K562 (cell line): ENCODE data around the gene RNASET2. TPM values are rescaled to one million over a fixed set of nuclear protein-coding genes. Genes with fewer than 3 reads are reported as not detected.
"Not testable (repeated sequence)": the region's sequence is repeated elsewhere in the genome, so short reads cannot be mapped to it uniquely, and the experiment has no call there.

ENCODE experiments used
- ATAC-seq: fragments of 200-7000 bp; cut with Tn5 transposase; 3 replicates; pipeline ENCODE4 v1.9.1; 2020; ENCODE audit warnings: moderate library complexity
- BruUV-seq: library from RNA; stranded (reverse); fragments of 400-500 nt; replicated peaks from 2 replicates; lab custom pipeline; 2021; lab: Mats Ljungman, UMichigan
- CTCF ChIA-PET: fragments of 300-600 bp; formaldehyde crosslinking; extraction: SDS; loops from one replicate; lab custom pipeline; 2021; ENCODE audit warnings: low intra/inter-chr PET ratio; lab: Yijun Ruan, JAX
- POLR2A ChIA-PET: fragments of 300-600, 350-650 bp; sonication (Branson Sonifier 250); formaldehyde crosslinking; extraction: SDS; loops from one replicate; lab custom pipeline; 2021; ENCODE audit warnings: antibody characterized with exemption, inconsistent platforms; lab: Yijun Ruan, JAX
- DNase-seq, 4 experiments: peaks; one replicate each; pipeline versions ENCODE4 v3.0.0 to v3.0.0-alpha.2; 2011 to 2018; ENCODE audit warnings: low spot score in 3 of 4, mixed read lengths in 3 of 4; ENCODE audit errors: extremely low read depth in 1 of 4
- FAIRE-seq: peaks from 2 replicates; lab custom pipeline; 2011; peaks lifted over from hg19 to GRCh38; lab: Jason Lieb, UNC
- H2AFZ ChIP-seq: 2 replicates; pipeline ENCODE4 v1.6.0; 2011; ENCODE audit warnings: low read depth, low read length, control low read depth, inconsistent platforms
- H3K27ac ChIP-seq: fragments of 200-600 bp; 3 replicates; pipeline ENCODE4 v1.8.0; 2011; ENCODE audit warnings: low read depth, mild to moderate bottlenecking, control low read depth, inconsistent platforms, low read length, moderate library complexity, mixed read lengths; ENCODE audit errors: extremely low read depth
- H3K27me3 ChIP-seq, 2 experiments: fragments of 300-600 bp in 1 of 2; 2 replicates in 1 of 2; 3 replicates in 1 of 2; pipeline versions ENCODE4 v1.6.0 to v1.8.0; 2011; ENCODE audit warnings: inconsistent platforms in 2 of 2, low read length in 2 of 2, mild to moderate bottlenecking in 1 of 2, mixed read lengths in 1 of 2, moderate library complexity in 1 of 2; ENCODE audit not compliant: control insufficient read depth in 2 of 2, insufficient read depth in 2 of 2
- H3K36me3 ChIP-seq: fragments of 300-600 bp; 3 replicates; pipeline ENCODE4 v1.8.0; 2011; ENCODE audit warnings: mild to moderate bottlenecking, low read length, inconsistent platforms; ENCODE audit not compliant: control insufficient read depth, insufficient read depth
- H3K4me1 ChIP-seq, 2 experiments: fragments of 200-600 bp in 1 of 2; replicated peaks in 1 of 2; 2 replicates in 1 of 2; 3 replicates in 1 of 2; pipeline versions ENCODE4 v1.5.1 to v1.8.0; 2011; ENCODE audit warnings: inconsistent platforms in 2 of 2, low read length in 2 of 2, mild to moderate bottlenecking in 1 of 2, mixed read lengths in 1 of 2, moderate library complexity in 1 of 2; ENCODE audit not compliant: control insufficient read depth in 2 of 2, insufficient read depth in 2 of 2
- H3K4me2 ChIP-seq: 2 replicates; pipeline ENCODE4 v1.6.1; 2011; ENCODE audit warnings: low read length, control low read depth, inconsistent platforms, mixed read lengths; ENCODE audit not compliant: insufficient read depth
- H3K4me3 ChIP-seq: fragments of 200-600 bp; sonication (generic), shearing (Covaris generic); 2 replicates; pipeline ENCODE4 v1.5.1; 2016; ENCODE audit warnings: control low read depth, inconsistent platforms
- H3K79me2 ChIP-seq: fragments of 200-600 bp; 3 replicates; pipeline ENCODE4 v1.8.0; 2011; ENCODE audit warnings: low read length, inconsistent platforms; ENCODE audit not compliant: control insufficient read depth, insufficient read depth
- H3K9ac ChIP-seq, 2 experiments: 2 replicates each; pipeline versions ENCODE4 v1.6.0 to v1.6.1; 2011; ENCODE audit warnings: low read depth in 2 of 2, low read length in 2 of 2, control low read depth in 1 of 2, inconsistent platforms in 1 of 2, mild to moderate bottlenecking in 1 of 2, mixed read lengths in 1 of 2; ENCODE audit not compliant: insufficient read depth in 1 of 2
- H3K9me1 ChIP-seq: one replicate; pipeline ENCODE4 v1.6.0; 2011; ENCODE audit warnings: inconsistent platforms, mild to moderate bottlenecking, low read length, moderate library complexity; ENCODE audit not compliant: control insufficient read depth, insufficient read depth
- H3K9me3 ChIP-seq: replicated peaks from 2 replicates; pipeline ENCODE4 v1.5.1; 2011; ENCODE audit warnings: low read depth, low read length, inconsistent platforms; ENCODE audit not compliant: control insufficient read depth, insufficient read depth
- H4K20me1 ChIP-seq: replicated peaks from 2 replicates; pipeline ENCODE4 v1.6.1; 2011; ENCODE audit warnings: low read length, inconsistent platforms, mixed read lengths; ENCODE audit not compliant: control insufficient read depth, insufficient read depth
- CREB1 ChIP-seq, 2 experiments: sonication (generic) in 1 of 2; formaldehyde crosslinking in 1 of 2; IDR thresholded peaks; 2 replicates each; pipeline versions ENCODE4 v1.6.1 to v1.8.0; 2012 to 2022; ENCODE audit warnings: inconsistent platforms in 1 of 2, mild to moderate bottlenecking in 1 of 2, missing genetic modification reagents in 1 of 2, moderate library complexity in 1 of 2
- DMBX1 ChIP-seq: fragments of 250-450 bp; sonication (Bioruptor Pico); IDR thresholded peaks from 2 replicates; pipeline ENCODE4 v1.8.0; 2022; ENCODE audit warnings: inconsistent platforms, mild to moderate bottlenecking, moderate library complexity, borderline replicate concordance
- EP300 ChIP-seq: IDR thresholded peaks from 2 replicates; pipeline ENCODE4 v1.6.1; 2012; ENCODE audit warnings: low read length, improper control_type of control experiment
- HLTF ChIP-seq: fragments of 450-650 bp; IDR thresholded peaks from 2 replicates; pipeline ENCODE4 v1.6.1; 2016
- KAT7 ChIP-seq: sonication (generic); formaldehyde crosslinking; IDR thresholded peaks from 2 replicates; pipeline ENCODE4 v1.8.0; 2022; ENCODE audit warnings: missing genetic modification reagents, mild to moderate bottlenecking, borderline replicate concordance
- LCOR ChIP-seq: sonication (generic); formaldehyde crosslinking; IDR thresholded peaks from 2 replicates; pipeline ENCODE4 v1.8.0; 2022; ENCODE audit warnings: mild to moderate bottlenecking, missing genetic modification reagents
- SP1 ChIP-seq: sonication (generic); formaldehyde crosslinking; IDR thresholded peaks from 2 replicates; pipeline ENCODE4 v1.8.1; 2022; ENCODE audit warnings: mild to moderate bottlenecking, missing genetic modification reagents
- ZNF143 ChIP-seq: sonication (generic); formaldehyde crosslinking; IDR thresholded peaks from 2 replicates; pipeline ENCODE4 v1.9.0; 2022; ENCODE audit warnings: mild to moderate bottlenecking, missing genetic modification reagents
- ZNF311 ChIP-seq: fragments of 250-450 bp; sonication (Bioruptor Pico); IDR thresholded peaks from 2 replicates; pipeline ENCODE4 v1.4.0; 2020; ENCODE audit warnings: mild to moderate bottlenecking, moderate library complexity
- ZNF584 ChIP-seq: fragments of 200-800 bp; sonication (Bioruptor generic); IDR thresholded peaks from 2 replicates; pipeline ENCODE4 v1.6.1; 2016; ENCODE audit warnings: low read depth, mild to moderate bottlenecking, missing genetic modification characterization, missing compliant biosample characterization
- ZNF589 ChIP-seq: fragments of 200-800 bp; sonication (Bioruptor generic); IDR thresholded peaks from 2 replicates; pipeline ENCODE4 v1.6.1; 2016; ENCODE audit warnings: low read depth, missing genetic modification characterization, missing compliant biosample characterization
- ZNF766 ChIP-seq: fragments of 200-800 bp; sonication (Bioruptor generic); conservative IDR thresholded peaks from 2 replicates; pipeline ENCODE4 v1.6.1; 2016; ENCODE audit warnings: missing genetic modification characterization, missing compliant biosample characterization
- WGBS: fragments of 100-300 bp; shearing (Covaris generic); methylation state at CpG from one replicate; pipeline ENCODE4 v1.1.6; 2016; ENCODE audit warnings: low coverage, mixed read lengths; ENCODE audit not compliant: insufficient coverage; ENCODE audit errors: missing lambda C conversion rate; 5-methylcytosine and 5-hydroxymethylcytosine counted together
- in situ Hi-C: fragments of 300-500 bp; cut with MboI; formaldehyde crosslinking; loops from 4 replicates; pipeline ENCODE4 v1.15.0; 2018; ENCODE audit warnings: inconsistent platforms, mixed read lengths
- intact Hi-C: fragments of 100-400 bp; cut with micrococcal nuclease; formaldehyde crosslinking; loops from 2 replicates; pipeline ENCODE4 v1.14.2; 2022
- polyA plus RNA-seq, 8 experiments: library from polyadenylated mRNA; depleted of rRNA in 4 of 8; stranded (reverse) in 5 of 8; unstranded in 3 of 8; fragments of >200 nt; fragmentation: Nextera tagmentation in 2 of 8; fragmentation: Illumina TruSeq in 1 of 8; extraction: Ambion mirVana in 2 of 8; extraction: Trizol in 1 of 8; gene quantifications; 2 replicates each; pipeline versions ENCODE4 v1.2.1 to v1.2.3, GENCODE V29; 2011 to 2014; ENCODE audit warnings: inconsistent platforms in 1 of 8, missing spikeins in 1 of 8
- total RNA-seq, 7 experiments: library from RNA; depleted of rRNA in 6 of 7; stranded (reverse); fragments of >200 nt in 6 of 7; fragmentation: Illumina TruSeq in 2 of 7; extraction: Trizol in 2 of 7; gene quantifications; 2 replicates each; pipeline versions ENCODE4 v1.2.1 to v1.2.3, GENCODE V29; 2011 to 2021; ENCODE audit warnings: low replicate concordance in 1 of 7
- TF ChIP-seq, protein P1 (sequence below): sonication (generic); formaldehyde crosslinking; IDR thresholded peaks from 2 replicates; pipeline ENCODE4 v1.8.0; 2022; ENCODE audit warnings: mild to moderate bottlenecking, missing genetic modification reagents, borderline replicate concordance

RNASET2 gene
- total and polyA plus RNA-seq, 9 of the 15 experiments (the other 6 are each of a cell fraction or from before 2014, with no cell fraction given) = 7.4 to 141 (median 91.3) TPM

DNA sequence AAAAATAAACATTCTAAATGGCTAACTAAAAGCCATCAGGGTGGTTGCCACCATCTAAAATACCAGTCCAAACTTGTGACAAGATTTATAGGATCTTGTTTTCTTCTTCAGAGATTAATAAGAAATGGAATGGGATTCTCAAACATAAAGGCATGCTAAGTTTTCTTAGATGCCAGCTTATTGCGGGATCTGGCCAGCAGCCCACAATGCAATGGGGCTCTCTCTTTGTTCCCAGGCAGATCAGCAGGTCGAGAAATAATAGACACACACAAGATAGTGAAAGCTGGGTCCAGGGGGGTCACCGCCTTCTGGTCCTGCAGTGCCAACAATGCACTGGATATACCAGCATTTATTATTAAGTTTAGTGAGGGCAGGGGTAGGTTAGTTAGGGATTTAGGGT lies 41.4 kb downstream of the RNASET2 start:
- H3K27ac ChIP-seq, H4K20me1 ChIP-seq, BruUV-seq, CTCF ChIA-PET, H2AFZ ChIP-seq, H3K9me3 ChIP-seq, ATAC-seq, POLR2A ChIA-PET, intact Hi-C loops, H3K9me1 ChIP-seq, H3K4me2 ChIP-seq, H3K79me2 ChIP-seq, H3K4me3 ChIP-seq, in situ Hi-C loops, DNase-seq, H3K36me3 ChIP-seq, H3K27me3 ChIP-seq, FAIRE-seq, H3K9ac ChIP-seq: not testable (repeated sequence)
- peak; percentile 55 for TF ChIP-seq ZNF589 (CRISPR knock-in tag)
- TF ChIP-seq ZNF143 (CRISPR knock-in tag) = peak; percentile 50; the same call in 1 of the 2 replicates
- TF ChIP-seq DMBX1 (CRISPR knock-in tag) = 0 out of 2 replicates have a peak, but pooled peaks have one; percentile 9
- 0 out of 2 replicates have a peak, but pooled peaks have one; percentile 27 for TF ChIP-seq ZNF311 (CRISPR knock-in tag)
- H3K4me1 ChIP-seq = peaks cover 0 to 16% of the 10 kb centered on the region in 2 experiments; a peak in 3 of 5 replicates
- 17% methylated on average over 3 of the region's 3 CpGs for WGBS

DNA sequence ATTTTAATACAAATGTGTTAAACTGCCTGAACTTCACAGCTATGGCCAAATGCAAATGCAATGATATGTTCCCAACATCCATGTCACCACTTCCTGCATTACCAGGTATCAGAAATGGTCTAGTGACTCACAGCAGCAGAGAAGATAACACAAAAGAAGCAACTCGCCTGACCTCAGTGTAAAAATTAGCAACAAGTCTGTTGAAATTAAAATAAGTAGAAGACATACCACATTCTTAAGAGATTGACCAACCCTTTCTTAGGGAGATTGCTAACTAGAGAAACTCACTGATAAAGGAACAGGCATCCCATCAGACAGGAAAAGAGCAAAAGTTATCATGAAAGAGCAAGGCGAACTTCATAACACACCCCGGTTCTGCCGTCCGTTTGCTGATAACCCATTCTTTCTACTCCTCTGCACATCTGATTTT lies 45.1 kb downstream of the RNASET2 start:
- H3K4me3 ChIP-seq = no peak overlapping the region
- no peaks in the 10 kb centered on the region for H3K79me2 ChIP-seq
- no peaks in the 10 kb centered on the region for H4K20me1 ChIP-seq
- peaks cover 3 to 16% of the 10 kb centered on the region in 2 experiments; a peak in 4 of 5 replicates for H3K4me1 ChIP-seq
- H2AFZ ChIP-seq = peak overlapping the region; percentile 71
- peak overlapping the region; percentile 44; the same call in 1 of the 2 replicates for H3K4me2 ChIP-seq
- CTCF ChIA-PET = no interaction called here
- H3K27me3 ChIP-seq = peaks cover 0 to 21% of the 10 kb centered on the region in 2 experiments; a peak in 2 of 5 replicates
- intact Hi-C loops = no loop called here
- no TSS peak for BruUV-seq
- in situ Hi-C loops = no loop called here
- POLR2A ChIA-PET = no interaction called here
- H3K9ac ChIP-seq = no peak overlapping the region
- 0% methylated on average over 5 of the region's 5 CpGs for WGBS
- DNase-seq = peak in 2 of 4 experiments; percentile 25 to 51
- H3K9me1 ChIP-seq = no peaks in the 10 kb centered on the region
- H3K36me3 ChIP-seq = no peaks in the 10 kb centered on the region
- no peaks in the 10 kb centered on the region for H3K9me3 ChIP-seq
- peak; percentile 29; the same call in 2 of the 3 replicates for ATAC-seq
- peak overlapping the region; percentile 60; the same call in 2 of the 3 replicates for H3K27ac ChIP-seq
- no peak for FAIRE-seq
- TF ChIP-seq ZNF766 (0 out of 2 replicates have a peak, but pooled peaks have one; percentile 60), CREB1 (IDR thresholded peaks at IDR 0.05) (no peak), CREB1 (CRISPR knock-in tag; IDR thresholded peaks at IDR 0.05) (0 out of 2 replicates have a peak, but pooled peaks have one; percentile 26), LCOR (CRISPR knock-in tag) (peak; percentile 72; the same call in 1 of the 2 replicates), SP1 (0 out of 2 replicates have a peak, but pooled peaks have one; percentile 45), ZNF584 (CRISPR knock-in tag) (0 out of 2 replicates have a peak, but pooled peaks have one; percentile 64), KAT7 (no peak), HLTF (no peak), EP300 (peak; percentile 23; the same call in 1 of the 2 replicates)
- TF ChIP-seq, protein P1, sequence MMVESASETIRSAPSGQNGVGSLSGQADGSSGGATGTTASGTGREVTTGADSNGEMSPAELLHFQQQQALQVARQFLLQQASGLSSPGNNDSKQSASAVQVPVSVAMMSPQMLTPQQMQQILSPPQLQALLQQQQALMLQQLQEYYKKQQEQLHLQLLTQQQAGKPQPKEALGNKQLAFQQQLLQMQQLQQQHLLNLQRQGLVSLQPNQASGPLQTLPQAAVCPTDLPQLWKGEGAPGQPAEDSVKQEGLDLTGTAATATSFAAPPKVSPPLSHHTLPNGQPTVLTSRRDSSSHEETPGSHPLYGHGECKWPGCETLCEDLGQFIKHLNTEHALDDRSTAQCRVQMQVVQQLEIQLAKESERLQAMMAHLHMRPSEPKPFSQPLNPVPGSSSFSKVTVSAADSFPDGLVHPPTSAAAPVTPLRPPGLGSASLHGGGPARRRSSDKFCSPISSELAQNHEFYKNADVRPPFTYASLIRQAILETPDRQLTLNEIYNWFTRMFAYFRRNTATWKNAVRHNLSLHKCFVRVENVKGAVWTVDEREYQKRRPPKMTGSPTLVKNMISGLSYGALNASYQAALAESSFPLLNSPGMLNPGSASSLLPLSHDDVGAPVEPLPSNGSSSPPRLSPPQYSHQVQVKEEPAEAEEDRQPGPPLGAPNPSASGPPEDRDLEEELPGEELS (CRISPR knock-in tag) = no peak
